ENCODE data around the gene ELOF1.
A peak's percentile ranks its signal among the peaks of the same experiment; 100 is the strongest.

The ELOF1 gene

GRCh38 chr19:11563532-11563931 lies 4.5 kb upstream of the ELOF1 start:
- TF ChIP-seq CEBPB (IDR thresholded peaks at IDR 0.05) (no peak), EGR1 (IDR thresholded peaks at IDR 0.05) (no peak), FOXM1 (IDR thresholded peaks at IDR 0.05; ENCODE audit: borderline replicate concordance, low read depth) (no peak), RAD21 (IDR thresholded peaks at IDR 0.05; ENCODE audit: low read depth) (no peak), NFIC (IDR thresholded peaks at IDR 0.05) (no peak), YY1 (IDR thresholded peaks at IDR 0.05; ENCODE audit: low read depth) (no peak), ZBTB7A (IDR thresholded peaks at IDR 0.05; ENCODE audit: low read depth) (no peak), EP300 (IDR thresholded peaks at IDR 0.05; ENCODE audit: borderline replicate concordance) (no peak), CREB1 (IDR thresholded peaks at IDR 0.05; ENCODE audit: low read depth) (no peak), TCF12 (IDR thresholded peaks at IDR 0.05; ENCODE audit: low read depth) (no peak), USF1 (IDR thresholded peaks at IDR 0.05) (no peak), TAF1 (IDR thresholded peaks at IDR 0.05; ENCODE audit: low read depth) (no peak), TEAD4 (IDR thresholded peaks at IDR 0.05) (no peak)
- TF ChIP-seq, protein P1, sequence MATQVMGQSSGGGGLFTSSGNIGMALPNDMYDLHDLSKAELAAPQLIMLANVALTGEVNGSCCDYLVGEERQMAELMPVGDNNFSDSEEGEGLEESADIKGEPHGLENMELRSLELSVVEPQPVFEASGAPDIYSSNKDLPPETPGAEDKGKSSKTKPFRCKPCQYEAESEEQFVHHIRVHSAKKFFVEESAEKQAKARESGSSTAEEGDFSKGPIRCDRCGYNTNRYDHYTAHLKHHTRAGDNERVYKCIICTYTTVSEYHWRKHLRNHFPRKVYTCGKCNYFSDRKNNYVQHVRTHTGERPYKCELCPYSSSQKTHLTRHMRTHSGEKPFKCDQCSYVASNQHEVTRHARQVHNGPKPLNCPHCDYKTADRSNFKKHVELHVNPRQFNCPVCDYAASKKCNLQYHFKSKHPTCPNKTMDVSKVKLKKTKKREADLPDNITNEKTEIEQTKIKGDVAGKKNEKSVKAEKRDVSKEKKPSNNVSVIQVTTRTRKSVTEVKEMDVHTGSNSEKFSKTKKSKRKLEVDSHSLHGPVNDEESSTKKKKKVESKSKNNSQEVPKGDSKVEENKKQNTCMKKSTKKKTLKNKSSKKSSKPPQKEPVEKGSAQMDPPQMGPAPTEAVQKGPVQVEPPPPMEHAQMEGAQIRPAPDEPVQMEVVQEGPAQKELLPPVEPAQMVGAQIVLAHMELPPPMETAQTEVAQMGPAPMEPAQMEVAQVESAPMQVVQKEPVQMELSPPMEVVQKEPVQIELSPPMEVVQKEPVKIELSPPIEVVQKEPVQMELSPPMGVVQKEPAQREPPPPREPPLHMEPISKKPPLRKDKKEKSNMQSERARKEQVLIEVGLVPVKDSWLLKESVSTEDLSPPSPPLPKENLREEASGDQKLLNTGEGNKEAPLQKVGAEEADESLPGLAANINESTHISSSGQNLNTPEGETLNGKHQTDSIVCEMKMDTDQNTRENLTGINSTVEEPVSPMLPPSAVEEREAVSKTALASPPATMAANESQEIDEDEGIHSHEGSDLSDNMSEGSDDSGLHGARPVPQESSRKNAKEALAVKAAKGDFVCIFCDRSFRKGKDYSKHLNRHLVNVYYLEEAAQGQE (IDR thresholded peaks at IDR 0.05; ENCODE audit: low read depth) = no peak
- TF ChIP-seq, protein P2, sequence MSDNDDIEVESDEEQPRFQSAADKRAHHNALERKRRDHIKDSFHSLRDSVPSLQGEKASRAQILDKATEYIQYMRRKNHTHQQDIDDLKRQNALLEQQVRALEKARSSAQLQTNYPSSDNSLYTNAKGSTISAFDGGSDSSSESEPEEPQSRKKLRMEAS (IDR thresholded peaks at IDR 0.05) = no peak

GRCh38 chr19:11560404-11561051 lies 1.5 kb upstream of the ELOF1 start:
- TF ChIP-seq RAD21 (IDR thresholded peaks at IDR 0.05; ENCODE audit: low read depth) (peak; percentile 66), YY1 (IDR thresholded peaks at IDR 0.05; ENCODE audit: low read depth) (no peak), FOXM1 (IDR thresholded peaks at IDR 0.05; ENCODE audit: borderline replicate concordance, low read depth) (no peak)

- TF ChIP-seq EGR1 (IDR thresholded peaks at IDR 0.05) (no peak), TAF1 (IDR thresholded peaks at IDR 0.05; ENCODE audit: low read depth) (no peak), TCF12 (IDR thresholded peaks at IDR 0.05; ENCODE audit: low read depth) (no peak), YY1 (IDR thresholded peaks at IDR 0.05; ENCODE audit: low read depth) (no peak), CREB1 (IDR thresholded peaks at IDR 0.05; ENCODE audit: low read depth) (no peak), TEAD4 (IDR thresholded peaks at IDR 0.05) (no peak), RAD21 (IDR thresholded peaks at IDR 0.05; ENCODE audit: low read depth) (no peak), FOXM1 (IDR thresholded peaks at IDR 0.05; ENCODE audit: borderline replicate concordance, low read depth) (no peak), ZBTB7A (IDR thresholded peaks at IDR 0.05; ENCODE audit: low read depth) (no peak), USF1 (IDR thresholded peaks at IDR 0.05) (no peak), CEBPB (IDR thresholded peaks at IDR 0.05) (no peak), EP300 (IDR thresholded peaks at IDR 0.05; ENCODE audit: borderline replicate concordance) (no peak)
- TF ChIP-seq, protein P2 (IDR thresholded peaks at IDR 0.05) = no peak
- TF ChIP-seq, protein P1 (IDR thresholded peaks at IDR 0.05; ENCODE audit: low read depth) = no peak
Measured at GRCh38 chr19:11556634-11557420, 2.2 kb downstream of the ELOF1 start.

GRCh38 chr19:11555246-11555645 lies 3.8 kb downstream of the ELOF1 start:
- TF ChIP-seq, protein P2 (IDR thresholded peaks at IDR 0.05) = no peak
- TF ChIP-seq USF1 (IDR thresholded peaks at IDR 0.05) (no peak), TEAD4 (IDR thresholded peaks at IDR 0.05) (no peak), CREB1 (IDR thresholded peaks at IDR 0.05; ENCODE audit: low read depth) (no peak), RAD21 (IDR thresholded peaks at IDR 0.05; ENCODE audit: low read depth) (no peak), TAF1 (IDR thresholded peaks at IDR 0.05; ENCODE audit: low read depth) (no peak), CEBPB (IDR thresholded peaks at IDR 0.05) (no peak), EP300 (IDR thresholded peaks at IDR 0.05; ENCODE audit: borderline replicate concordance) (no peak), FOXM1 (IDR thresholded peaks at IDR 0.05; ENCODE audit: borderline replicate concordance, low read depth) (no peak), NFIC (IDR thresholded peaks at IDR 0.05) (no peak), ZBTB7A (IDR thresholded peaks at IDR 0.05; ENCODE audit: low read depth) (no peak), EGR1 (IDR thresholded peaks at IDR 0.05) (no peak), TCF12 (IDR thresholded peaks at IDR 0.05; ENCODE audit: low read depth) (no peak), YY1 (IDR thresholded peaks at IDR 0.05; ENCODE audit: low read depth) (no peak)
- TF ChIP-seq, protein P1 (IDR thresholded peaks at IDR 0.05; ENCODE audit: low read depth) = no peak

Data from Ishikawa (cell line).